H1 (cell line): ENCODE results near the gene ESD. TPM values are rescaled to one million over a fixed set of nuclear protein-coding genes. Genes with fewer than 3 reads are reported as not detected.

ENCODE experiments used
- CTCF ChIA-PET: fragments of 300-600 bp; sonication (Branson Sonifier 250); formaldehyde crosslinking; loops from one replicate; lab custom pipeline; 2021; ENCODE audit not compliant: partially characterized antibody; lab: Charles Lee
- POLR2A ChIA-PET: fragments of 300-600 bp; sonication (Branson Sonifier 250); formaldehyde crosslinking; loops from one replicate; lab custom pipeline; 2021; ENCODE audit warnings: inconsistent platforms; ENCODE audit not compliant: partially characterized antibody; lab: Charles Lee
- DNase-seq, 2 experiments: peaks; one replicate each; pipeline versions ENCODE4 v3.0.0 to v3.0.0-alpha.2; 2010 to 2022; ENCODE audit warnings: low spot score in 2 of 2, low read depth in 1 of 2, mixed read lengths in 1 of 2
- FAIRE-seq: peaks from 2 replicates; lab custom pipeline; 2011; peaks lifted over from hg19 to GRCh38; lab: Jason Lieb, UNC
- H2AFZ ChIP-seq: 2 replicates; pipeline ENCODE4 v1.8.1; 2012; ENCODE audit warnings: low read length, inconsistent platforms
- H2AK5ac ChIP-seq: 2 replicates; pipeline ENCODE4 v1.6.1; 2013; ENCODE audit warnings: low read depth, low read length
- H2BK120ac ChIP-seq: replicated peaks from 2 replicates; pipeline ENCODE3; 2013; ENCODE audit warnings: low read depth, low read length, inconsistent platforms
- H2BK12ac ChIP-seq: 2 replicates; pipeline ENCODE4 v1.6.1; 2013; ENCODE audit warnings: low read depth, low read length
- H2BK15ac ChIP-seq: 2 replicates; pipeline ENCODE4 v1.6.1; 2013; ENCODE audit warnings: low read length
- H2BK20ac ChIP-seq: 2 replicates; pipeline ENCODE4 v1.6.1; 2013; ENCODE audit warnings: low read length
- H2BK5ac ChIP-seq: 2 replicates; pipeline ENCODE4 v1.6.1; 2013; ENCODE audit warnings: low read depth, low read length
- H3K14ac ChIP-seq: 2 replicates; pipeline ENCODE4 v1.6.1; 2013; ENCODE audit warnings: inconsistent platforms; ENCODE audit not compliant: insufficient read length
- H3K18ac ChIP-seq: 2 replicates; pipeline ENCODE4 v1.6.1; 2013; ENCODE audit warnings: low read length; ENCODE audit errors: extremely low read depth
- H3K23ac ChIP-seq: 2 replicates; pipeline ENCODE4 v1.6.1; 2013; ENCODE audit warnings: inconsistent platforms; ENCODE audit not compliant: insufficient read length
- H3K23me2 ChIP-seq: 2 replicates; pipeline ENCODE4 v1.6.1; 2013; ENCODE audit warnings: low read depth, low read length
- H3K27ac ChIP-seq: 2 replicates; pipeline ENCODE4 v1.6.1; 2011; ENCODE audit warnings: low read depth, low read length, inconsistent platforms
- H3K27me3 ChIP-seq, 4 experiments: replicated peaks in 1 of 4; 1 replicate in 1 of 4; 2 replicates in 3 of 4; pipeline versions ENCODE4 v1.6.1 to v1.8.1; 2011 to 2013; ENCODE audit warnings: low read length in 3 of 4, mild to moderate bottlenecking in 3 of 4, inconsistent platforms in 2 of 4, mixed read lengths in 2 of 4, moderate library complexity in 1 of 4; ENCODE audit not compliant: control insufficient read depth in 3 of 4, insufficient read depth in 3 of 4; ENCODE audit errors: extremely low read depth in 1 of 4
- H3K36me3 ChIP-seq, 4 experiments: 2 replicates each; pipeline versions ENCODE4 v1.6.1 to v1.8.1; 2011 to 2013; ENCODE audit warnings: mild to moderate bottlenecking in 4 of 4, low read length in 3 of 4, moderate library complexity in 2 of 4, control low read depth in 1 of 4, inconsistent platforms in 1 of 4; ENCODE audit not compliant: insufficient read depth in 4 of 4, control insufficient read depth in 2 of 4
- H3K4ac ChIP-seq: replicated peaks from 2 replicates; pipeline ENCODE3; 2013; ENCODE audit warnings: low read length, low read depth, mixed read lengths, inconsistent platforms; ENCODE audit not compliant: insufficient read length
- H3K4me1 ChIP-seq, 4 experiments: replicated peaks in 1 of 4; 1 replicate in 1 of 4; 2 replicates in 3 of 4; pipeline versions ENCODE4 v1.6.1 to v1.8.1; 2011 to 2013; ENCODE audit warnings: low read length in 3 of 4, inconsistent platforms in 2 of 4, mixed read lengths in 1 of 4; ENCODE audit not compliant: insufficient read depth in 4 of 4, control insufficient read depth in 3 of 4
- H3K4me2 ChIP-seq, 2 experiments: 2 replicates each; pipeline versions ENCODE4 v1.6.1 to v1.8.1; 2011 to 2013; ENCODE audit warnings: low read depth in 2 of 2, low read length in 2 of 2, control low read depth in 1 of 2, inconsistent platforms in 1 of 2, mild to moderate bottlenecking in 1 of 2; ENCODE audit not compliant: insufficient read depth in 1 of 2
- H3K4me3 ChIP-seq, 4 experiments: fragments of 200-600, 300-600 bp in 1 of 4; sonication (generic), shearing (Covaris generic), sonication (Bioruptor Twin) in 1 of 4; 2 replicates each; pipeline versions ENCODE4 v1.5.1 to v1.8.1; 2011 to 2016; ENCODE audit warnings: low read length in 4 of 4, low read depth in 3 of 4, control low read depth in 2 of 4, inconsistent platforms in 2 of 4, mild to moderate bottlenecking in 2 of 4, mixed read lengths in 1 of 4, moderate library complexity in 1 of 4; ENCODE audit not compliant: insufficient read depth in 2 of 4; ENCODE audit errors: extremely low read depth in 1 of 4
- H3K56ac ChIP-seq: replicated peaks from 2 replicates; pipeline ENCODE3; 2013; ENCODE audit warnings: low read depth, mild to moderate bottlenecking, mixed read lengths, low read length, inconsistent platforms; ENCODE audit not compliant: insufficient read length
- H3K79me1 ChIP-seq: 2 replicates; pipeline ENCODE4 v1.6.1; 2013; ENCODE audit warnings: low read depth, low read length, control low read depth
- H3K79me2 ChIP-seq, 2 experiments: 2 replicates each; pipeline versions ENCODE4 v1.6.1 to v1.8.1; 2012 to 2013; ENCODE audit warnings: low read length in 2 of 2, mild to moderate bottlenecking in 2 of 2, inconsistent platforms in 1 of 2; ENCODE audit not compliant: insufficient read depth in 2 of 2, control insufficient read depth in 1 of 2
- H3K9ac ChIP-seq, 4 experiments: replicated peaks in 1 of 4; 1 replicate in 1 of 4; 2 replicates in 3 of 4; pipeline versions ENCODE4 v1.6.1 to v1.8.1; 2011 to 2013; ENCODE audit warnings: low read depth in 3 of 4, low read length in 3 of 4, control low read depth in 2 of 4, mild to moderate bottlenecking in 2 of 4, moderate library complexity in 2 of 4, inconsistent platforms in 1 of 4; ENCODE audit errors: extremely low read depth in 1 of 4
- H3K9me3 ChIP-seq, 2 experiments: 2 replicates each; pipeline versions ENCODE4 v1.6.1 to v1.8.1; 2012 to 2013; ENCODE audit warnings: mild to moderate bottlenecking in 2 of 2, moderate library complexity in 2 of 2, control low read depth in 1 of 2, inconsistent platforms in 1 of 2, low read depth in 1 of 2, low read length in 1 of 2, mixed read lengths in 1 of 2; ENCODE audit not compliant: insufficient read depth in 2 of 2
- H4K20me1 ChIP-seq, 2 experiments: replicated peaks in 1 of 2; 2 replicates each; pipeline versions ENCODE3 to v1.8.1; 2011 to 2013; ENCODE audit warnings: inconsistent platforms in 2 of 2, low read length in 2 of 2, mild to moderate bottlenecking in 1 of 2; ENCODE audit not compliant: insufficient read depth in 2 of 2, control insufficient read depth in 1 of 2
- H4K5ac ChIP-seq: 2 replicates; pipeline ENCODE4 v1.6.1; 2013; ENCODE audit warnings: low read length, low read depth, mixed read lengths, inconsistent platforms; ENCODE audit not compliant: insufficient read length
- H4K8ac ChIP-seq: 2 replicates; pipeline ENCODE4 v1.8.0; 2013; ENCODE audit warnings: mild to moderate bottlenecking, moderate library complexity, low read length, inconsistent platforms; ENCODE audit not compliant: insufficient read depth; ENCODE audit errors: extremely low read depth
- H4K91ac ChIP-seq: replicated peaks from 2 replicates; pipeline ENCODE3; 2013; ENCODE audit warnings: low read length, mixed read lengths, inconsistent platforms; ENCODE audit not compliant: insufficient read length
- BACH1 ChIP-seq: IDR thresholded peaks from 2 replicates; pipeline ENCODE4 v1.6.1; 2012; ENCODE audit warnings: low read length, improper control_type of control experiment
- CBX8 ChIP-seq: fragments of 300-800, 300-1000 bp; sonication (generic); IDR thresholded peaks from 2 replicates; pipeline ENCODE4 v1.7.1; 2016; ENCODE audit warnings: low read depth, low read length, borderline replicate concordance
- KDM4A ChIP-seq: IDR thresholded peaks from one replicate; pipeline ENCODE4 v1.7.1; 2012; ENCODE audit warnings: low read depth, mild to moderate bottlenecking, moderate library complexity, low read length, inconsistent platforms; ENCODE audit not compliant: severe bottlenecking
- PHF8 ChIP-seq: fragments of 200-600 bp; sonication (generic); conservative IDR thresholded peaks from 2 replicates; pipeline ENCODE4 v1.7.1; 2012; ENCODE audit warnings: low read depth, mild to moderate bottlenecking, inconsistent platforms, low read length, moderate library complexity
- RBBP5 ChIP-seq: IDR thresholded peaks from 2 replicates; pipeline ENCODE4 v1.7.1; 2012; ENCODE audit warnings: low read depth, mild to moderate bottlenecking, inconsistent platforms, low read length, moderate library complexity, borderline replicate concordance
- RFX5 ChIP-seq: IDR thresholded peaks from 2 replicates; pipeline ENCODE4 v1.6.1; 2011; ENCODE audit warnings: low read depth, low read length, improper control_type of control experiment, borderline replicate concordance
- TEAD4 ChIP-seq: IDR thresholded peaks from 2 replicates; pipeline ENCODE4 v1.6.1; 2012; ENCODE audit warnings: low read depth, low read length, inconsistent platforms, mixed read lengths
- YY1 ChIP-seq: IDR thresholded peaks from 2 replicates; pipeline ENCODE4 v1.6.1; 2011; ENCODE audit warnings: low read depth, mild to moderate bottlenecking, low read length
- WGBS, 2 experiments: shearing (Covaris generic) in 1 of 2; methylation state at CpG; one replicate each; pipeline versions ENCODE4 v1.1.6 to v1.1.7; 2013 to 2015; ENCODE audit warnings: low lambda C conversion rate in 2 of 2, mixed read lengths in 2 of 2, inconsistent platforms in 1 of 2, low coverage in 1 of 2, missing lambda C conversion rate in 1 of 2; ENCODE audit not compliant: insufficient replicate concordance in 2 of 2, insufficient coverage in 1 of 2, insufficient read length in 1 of 2; ENCODE audit errors: extremely low coverage in 1 of 2, missing lambda C conversion rate in 1 of 2; 5-methylcytosine and 5-hydroxymethylcytosine counted together
- polyA plus RNA-seq, 7 experiments: library from polyadenylated mRNA; depleted of rRNA in 3 of 7; stranded (reverse) in 5 of 7; unstranded in 2 of 7; fragments of >200 nt in 5 of 7; fragments of 200-250 nt in 2 of 7; gene quantifications; 1 replicate in 5 of 7; 2 replicates in 1 of 7; 4 replicates in 1 of 7; pipeline versions ENCODE4 v1.2.1 to v1.2.3, GENCODE V29; 2011 to 2013; ENCODE audit warnings: missing spikeins in 2 of 7, mixed read lengths in 2 of 7
- total RNA-seq: library from RNA; stranded (reverse); fragmentation: NEBNext Ultra II Directional; extraction: Animal tissue kit (Norgen Biotek cat#: 25700); gene quantifications from 2 replicates; pipeline ENCODE4 v1.2.1, GENCODE V29; 2021
- TF ChIP-seq, protein P1 (sequence below), 3 experiments: IDR thresholded peaks; 1 replicate in 2 of 3; 2 replicates in 1 of 3; pipeline versions ENCODE4 v1.5.1 to v1.6.1; 2011; ENCODE audit warnings: low read length in 3 of 3, mild to moderate bottlenecking in 3 of 3, inconsistent platforms in 2 of 3, low read depth in 1 of 3, moderate library complexity in 1 of 3; ENCODE audit not compliant: insufficient read depth in 1 of 3; ENCODE audit errors: control extremely low read depth in 1 of 3

The ESD gene
- total and polyA plus RNA-seq, 2 of the 8 experiments (the other 6 are each of a cell fraction or from before 2014, with no cell fraction given): 40.3 to 55.8 TPM

DNA sequence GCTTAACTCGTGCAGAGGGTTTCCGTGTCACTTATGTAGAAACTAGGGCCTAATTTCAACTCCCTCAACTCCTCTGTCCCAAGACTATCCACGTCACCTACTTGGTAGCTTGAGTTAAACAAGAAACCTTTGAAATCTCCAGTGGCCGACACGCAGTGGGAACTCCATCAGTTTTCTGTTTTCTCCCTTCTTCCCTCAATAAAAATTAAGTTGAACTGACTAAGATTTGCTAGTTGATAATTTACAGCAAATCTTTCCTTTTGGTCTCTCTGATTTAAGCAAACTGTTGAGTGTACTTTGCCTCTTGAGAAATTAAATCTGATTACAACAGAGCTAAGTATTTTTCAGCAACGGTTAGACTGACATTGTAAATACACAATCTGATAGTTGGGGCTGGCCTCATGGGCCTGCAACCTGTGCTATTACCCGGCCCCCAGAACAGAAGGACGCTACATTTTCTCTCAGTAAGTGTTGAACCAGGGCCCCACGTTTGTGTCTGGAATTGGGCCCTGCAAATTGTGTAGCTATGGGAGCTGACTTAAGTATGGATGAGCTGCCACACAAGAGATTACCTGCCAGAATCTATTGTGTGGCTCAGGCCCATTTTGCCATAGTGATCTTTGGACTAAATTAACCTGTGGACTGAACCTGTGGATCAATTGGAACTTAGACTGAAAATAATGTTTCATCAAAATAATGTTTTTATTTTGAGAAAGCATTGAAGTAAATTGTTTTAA lies 708 bp upstream of the ESD start:
- no peaks in the 10 kb centered on the region for H4K20me1 ChIP-seq
- H3K23ac ChIP-seq: no peak overlapping the region
- ChIA-PET POLR2A (no interaction called here), CTCF (interaction anchor here (1.1 to 1.2 kb wide), 2 partner anchors 12 to 33 kb away, joined by 3 read pairs; no protein-coding TSS in a partner anchor)
- no peaks in the 10 kb centered on the region for H3K79me2 ChIP-seq
- H3K4ac ChIP-seq: no peak overlapping the region
- 65% methylated on average over 8 of the region's 9 CpGs; no CpG with 5 or more reads in 1 of the 2 experiments for WGBS, 2 experiments
- no peak overlapping the region for H3K14ac ChIP-seq
- no peak overlapping the region for H2BK120ac ChIP-seq
- peak overlapping the region in 3 of 4 experiments; percentile 17 to 45 (median 35); a peak in 4 of 7 replicates for H3K9ac ChIP-seq
- no peak overlapping the region for H3K56ac ChIP-seq
- 0 out of 2 replicates have a peak overlapping the region, but pooled peaks have one; percentile 61 for H2BK12ac ChIP-seq
- H3K23me2 ChIP-seq: peaks cover 4% of the 10 kb centered on the region; the same call in 1 of the 2 replicates
- DNase-seq: no peak
- H2AFZ ChIP-seq: peak overlapping the region; percentile 93
- H3K4me3 ChIP-seq: peak overlapping the region; percentile 63 to 90 (median 66); a peak in 7 of 8 replicates
- no peak overlapping the region for H3K27ac ChIP-seq
- no peak overlapping the region for H4K8ac ChIP-seq
- no peaks in the 10 kb centered on the region; a peak in 1 of 8 replicates for H3K36me3 ChIP-seq
- no peaks in the 10 kb centered on the region; a peak in 1 of 7 replicates for H3K27me3 ChIP-seq
- no peak overlapping the region for H4K5ac ChIP-seq
- H3K4me2 ChIP-seq: peak overlapping the region; percentile 63 to 65
- H2AK5ac ChIP-seq: no peak overlapping the region
- H2BK20ac ChIP-seq: no peak overlapping the region
- H2BK15ac ChIP-seq: no peak overlapping the region
- H2BK5ac ChIP-seq: peak overlapping the region; percentile 45; the same call in 1 of the 2 replicates
- H3K79me1 ChIP-seq: no peaks in the 10 kb centered on the region
- H3K9me3 ChIP-seq: no peaks in the 10 kb centered on the region
- no peak for FAIRE-seq
- no peak overlapping the region for H4K91ac ChIP-seq
- 0 out of 2 replicates have a peak overlapping the region, but pooled peaks have one; percentile 84 for H3K18ac ChIP-seq
- peaks cover 0 to 3% (median under 1%) of the 10 kb centered on the region in 4 experiments; a peak in 1 of 7 replicates for H3K4me1 ChIP-seq
- no peak for TF ChIP-seq RBBP5
- no peak for TF ChIP-seq CBX8
- no peak for TF ChIP-seq YY1
- no peak for TF ChIP-seq KDM4A
- no peak for TF ChIP-seq BACH1
- TF ChIP-seq, protein P1, sequence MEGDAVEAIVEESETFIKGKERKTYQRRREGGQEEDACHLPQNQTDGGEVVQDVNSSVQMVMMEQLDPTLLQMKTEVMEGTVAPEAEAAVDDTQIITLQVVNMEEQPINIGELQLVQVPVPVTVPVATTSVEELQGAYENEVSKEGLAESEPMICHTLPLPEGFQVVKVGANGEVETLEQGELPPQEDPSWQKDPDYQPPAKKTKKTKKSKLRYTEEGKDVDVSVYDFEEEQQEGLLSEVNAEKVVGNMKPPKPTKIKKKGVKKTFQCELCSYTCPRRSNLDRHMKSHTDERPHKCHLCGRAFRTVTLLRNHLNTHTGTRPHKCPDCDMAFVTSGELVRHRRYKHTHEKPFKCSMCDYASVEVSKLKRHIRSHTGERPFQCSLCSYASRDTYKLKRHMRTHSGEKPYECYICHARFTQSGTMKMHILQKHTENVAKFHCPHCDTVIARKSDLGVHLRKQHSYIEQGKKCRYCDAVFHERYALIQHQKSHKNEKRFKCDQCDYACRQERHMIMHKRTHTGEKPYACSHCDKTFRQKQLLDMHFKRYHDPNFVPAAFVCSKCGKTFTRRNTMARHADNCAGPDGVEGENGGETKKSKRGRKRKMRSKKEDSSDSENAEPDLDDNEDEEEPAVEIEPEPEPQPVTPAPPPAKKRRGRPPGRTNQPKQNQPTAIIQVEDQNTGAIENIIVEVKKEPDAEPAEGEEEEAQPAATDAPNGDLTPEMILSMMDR (IDR thresholded peaks at IDR 0.05; ENCODE audit: control extremely low read depth in 1 of 3, insufficient read depth in 1 of 3, low read depth in 1 of 3, low read length in 3 of 3): no peak
- no peak for TF ChIP-seq PHF8
- TF ChIP-seq TEAD4: no peak
- TF ChIP-seq RFX5: no peak
